Lower leg skin (tissue), 3 donors: ENCODE measurements around the gene RAD51B.

Source experiments
- POLR2A ChIP-seq, 2 donors: fragments of 450-650 bp; IDR thresholded peaks; one replicate each; pipeline ENCODE4 v1.6.1; 2016 to 2017; ENCODE audit warnings: antibody characterized with exemption in 2 of 2, mild to moderate bottlenecking in 1 of 2, moderate library complexity in 1 of 2
- TF ChIP-seq, protein P1 (sequence below), 3 donors: fragments of 450-650 bp; IDR thresholded peaks; one replicate each; pipeline ENCODE4 v1.5.1; 2016; ENCODE audit warnings: antibody characterized with exemption in 3 of 3, mild to moderate bottlenecking in 3 of 3, moderate library complexity in 2 of 3

DNA sequence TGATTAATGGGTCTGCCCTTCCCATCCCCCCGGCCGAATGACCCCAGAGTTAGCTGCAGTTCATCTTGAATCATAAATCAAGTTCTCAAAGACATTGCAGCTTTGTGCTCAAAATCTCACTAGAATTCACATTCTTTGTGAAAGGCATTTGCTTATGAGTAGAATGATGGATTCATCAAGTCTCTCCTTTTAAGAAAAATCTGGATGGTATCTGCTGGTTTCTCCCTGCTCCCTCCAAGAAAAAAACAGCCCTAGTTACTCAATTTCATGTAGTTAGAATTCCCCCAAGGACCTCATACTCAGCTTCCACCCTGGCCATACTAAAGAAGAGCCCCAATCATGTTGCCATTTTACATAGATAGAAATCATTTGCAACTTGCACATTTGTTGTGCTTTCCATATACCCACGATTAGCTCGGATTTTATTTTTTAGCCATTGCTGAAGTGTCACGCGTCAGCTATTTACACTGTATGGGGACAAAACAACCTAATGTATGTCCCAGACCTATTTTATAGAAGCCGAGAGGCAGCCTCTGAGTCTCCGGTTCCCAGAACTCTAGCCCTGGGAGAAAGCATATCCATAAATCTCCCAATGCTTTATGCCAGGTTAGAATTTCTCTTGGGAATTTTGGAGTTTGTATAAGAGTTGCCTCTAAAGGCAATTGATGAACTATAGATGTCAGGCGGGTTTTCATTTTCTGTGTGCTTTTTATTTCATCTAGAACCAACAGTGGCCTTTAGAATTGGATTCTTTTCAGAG is 673.8 kb downstream of the RAD51B start:
- TF ChIP-seq, protein P1, sequence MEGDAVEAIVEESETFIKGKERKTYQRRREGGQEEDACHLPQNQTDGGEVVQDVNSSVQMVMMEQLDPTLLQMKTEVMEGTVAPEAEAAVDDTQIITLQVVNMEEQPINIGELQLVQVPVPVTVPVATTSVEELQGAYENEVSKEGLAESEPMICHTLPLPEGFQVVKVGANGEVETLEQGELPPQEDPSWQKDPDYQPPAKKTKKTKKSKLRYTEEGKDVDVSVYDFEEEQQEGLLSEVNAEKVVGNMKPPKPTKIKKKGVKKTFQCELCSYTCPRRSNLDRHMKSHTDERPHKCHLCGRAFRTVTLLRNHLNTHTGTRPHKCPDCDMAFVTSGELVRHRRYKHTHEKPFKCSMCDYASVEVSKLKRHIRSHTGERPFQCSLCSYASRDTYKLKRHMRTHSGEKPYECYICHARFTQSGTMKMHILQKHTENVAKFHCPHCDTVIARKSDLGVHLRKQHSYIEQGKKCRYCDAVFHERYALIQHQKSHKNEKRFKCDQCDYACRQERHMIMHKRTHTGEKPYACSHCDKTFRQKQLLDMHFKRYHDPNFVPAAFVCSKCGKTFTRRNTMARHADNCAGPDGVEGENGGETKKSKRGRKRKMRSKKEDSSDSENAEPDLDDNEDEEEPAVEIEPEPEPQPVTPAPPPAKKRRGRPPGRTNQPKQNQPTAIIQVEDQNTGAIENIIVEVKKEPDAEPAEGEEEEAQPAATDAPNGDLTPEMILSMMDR (IDR thresholded peaks at IDR 0.05): no peak
- no peak for TF ChIP-seq POLR2A (IDR thresholded peaks at IDR 0.05)
